Retinal pigment epithelial cell (primary cell): Measurements from ENCODE around the gene IL17RD.
A peak's percentile ranks its signal among the peaks of the same experiment; 100 is the strongest.

Experiments used
- DNase-seq: peaks from one replicate; pipeline ENCODE4 v3.0.0-alpha.2; 2010; ENCODE audit warnings: low read depth
- H3K4me3 ChIP-seq: 2 replicates; pipeline ENCODE4 v1.5.1; 2011; ENCODE audit warnings: mild to moderate bottlenecking, low read length, control low read depth, moderate library complexity
- TF ChIP-seq, protein P1 (sequence below): conservative IDR thresholded peaks from 2 replicates; pipeline ENCODE4 v1.5.1; 2011; ENCODE audit warnings: low read depth, low read length, control low read depth, inconsistent platforms

Gene IL17RD

DNA sequence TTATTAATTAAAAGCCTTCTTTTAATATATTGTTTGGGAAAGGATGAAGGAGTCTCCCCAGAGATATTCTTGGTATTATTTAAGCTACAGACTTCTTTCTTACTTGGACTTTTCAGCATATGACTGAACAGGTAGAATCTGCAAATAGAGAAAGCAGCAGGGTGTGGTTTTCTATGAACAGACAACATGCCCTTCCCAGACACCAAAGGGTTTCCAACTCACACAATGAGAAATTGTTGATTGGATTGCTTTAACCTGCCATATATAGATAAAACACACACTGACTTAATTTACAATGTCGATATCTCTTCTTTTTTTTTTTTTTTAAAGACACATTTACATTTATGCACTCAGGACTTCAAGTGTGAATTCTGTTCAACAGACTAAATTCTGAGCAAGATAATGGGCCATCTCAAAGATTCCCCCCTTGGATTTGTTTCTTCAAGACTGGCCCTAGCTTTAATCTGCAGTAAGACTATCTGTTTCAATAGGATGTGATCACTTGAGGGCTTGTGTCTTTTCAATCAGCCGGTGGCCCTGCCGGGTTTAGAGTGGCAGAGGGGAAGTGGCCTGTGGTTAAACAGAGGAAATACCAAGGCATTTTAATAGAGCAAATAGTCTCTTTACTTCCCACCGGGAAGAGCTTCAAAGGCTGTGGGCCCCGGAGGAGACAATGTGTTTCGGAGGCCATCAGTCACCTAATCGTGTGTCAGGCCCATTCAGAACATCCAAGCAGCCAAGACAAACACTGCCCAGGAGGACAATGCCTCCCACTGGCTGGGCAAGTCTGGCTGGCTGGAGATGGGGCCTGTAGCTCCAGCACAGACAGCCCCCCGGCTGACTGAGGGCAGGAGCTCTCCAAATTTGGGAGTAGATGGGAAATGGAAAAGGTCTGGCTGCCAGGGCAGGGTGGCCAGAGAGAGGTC is 6.1 kb downstream of the IL17RD start:
- no peak overlapping the region for H3K4me3 ChIP-seq
- TF ChIP-seq, protein P1, sequence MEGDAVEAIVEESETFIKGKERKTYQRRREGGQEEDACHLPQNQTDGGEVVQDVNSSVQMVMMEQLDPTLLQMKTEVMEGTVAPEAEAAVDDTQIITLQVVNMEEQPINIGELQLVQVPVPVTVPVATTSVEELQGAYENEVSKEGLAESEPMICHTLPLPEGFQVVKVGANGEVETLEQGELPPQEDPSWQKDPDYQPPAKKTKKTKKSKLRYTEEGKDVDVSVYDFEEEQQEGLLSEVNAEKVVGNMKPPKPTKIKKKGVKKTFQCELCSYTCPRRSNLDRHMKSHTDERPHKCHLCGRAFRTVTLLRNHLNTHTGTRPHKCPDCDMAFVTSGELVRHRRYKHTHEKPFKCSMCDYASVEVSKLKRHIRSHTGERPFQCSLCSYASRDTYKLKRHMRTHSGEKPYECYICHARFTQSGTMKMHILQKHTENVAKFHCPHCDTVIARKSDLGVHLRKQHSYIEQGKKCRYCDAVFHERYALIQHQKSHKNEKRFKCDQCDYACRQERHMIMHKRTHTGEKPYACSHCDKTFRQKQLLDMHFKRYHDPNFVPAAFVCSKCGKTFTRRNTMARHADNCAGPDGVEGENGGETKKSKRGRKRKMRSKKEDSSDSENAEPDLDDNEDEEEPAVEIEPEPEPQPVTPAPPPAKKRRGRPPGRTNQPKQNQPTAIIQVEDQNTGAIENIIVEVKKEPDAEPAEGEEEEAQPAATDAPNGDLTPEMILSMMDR: no peak
- DNase-seq: no peak

DNA sequence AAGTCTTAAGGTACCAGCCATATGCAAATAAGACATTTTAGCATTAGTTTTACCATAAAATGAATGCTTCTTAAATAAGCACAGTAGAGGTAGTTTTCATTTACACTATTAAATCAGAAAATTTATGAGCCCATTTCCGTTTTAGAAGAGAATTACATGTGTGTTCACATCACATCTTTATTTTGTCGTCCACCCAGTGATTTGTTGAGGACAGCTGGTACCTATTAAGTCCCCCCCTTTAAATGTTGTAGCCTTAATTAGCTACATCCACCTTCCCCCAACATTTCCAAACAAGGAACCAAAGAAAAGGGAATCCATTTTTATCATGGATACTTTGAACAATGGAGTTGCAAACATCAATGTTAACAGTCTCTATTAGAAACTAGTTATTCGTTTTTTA is 6.8 kb downstream of the IL17RD start:
- no peak for DNase-seq
- TF ChIP-seq, protein P1: no peak

DNA sequence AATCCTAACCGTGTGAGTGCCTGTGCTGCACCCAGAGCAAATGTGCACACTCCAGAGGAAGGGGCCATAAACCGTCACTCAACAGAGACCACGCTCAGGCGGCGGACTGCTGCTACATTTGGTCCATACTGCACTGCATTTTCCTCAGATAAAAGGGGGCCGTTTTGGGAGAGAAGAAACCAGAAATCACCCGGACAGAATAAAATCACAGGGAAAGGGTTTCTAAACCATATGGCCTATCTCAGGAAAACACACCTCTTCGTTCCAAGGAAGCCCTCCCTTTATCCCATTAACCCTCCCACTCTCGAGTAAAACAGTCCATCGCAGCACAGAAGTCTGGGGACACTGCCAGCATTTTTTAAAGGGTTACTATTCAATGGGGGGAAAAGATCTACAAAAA is 7.6 kb downstream of the IL17RD start:
- no peak overlapping the region for H3K4me3 ChIP-seq
- DNase-seq: no peak
- TF ChIP-seq, protein P1: no peak

More for the DNA sequence above, 6.8 kb downstream of the IL17RD start:
- H3K4me3 ChIP-seq: no peak overlapping the region

DNA sequence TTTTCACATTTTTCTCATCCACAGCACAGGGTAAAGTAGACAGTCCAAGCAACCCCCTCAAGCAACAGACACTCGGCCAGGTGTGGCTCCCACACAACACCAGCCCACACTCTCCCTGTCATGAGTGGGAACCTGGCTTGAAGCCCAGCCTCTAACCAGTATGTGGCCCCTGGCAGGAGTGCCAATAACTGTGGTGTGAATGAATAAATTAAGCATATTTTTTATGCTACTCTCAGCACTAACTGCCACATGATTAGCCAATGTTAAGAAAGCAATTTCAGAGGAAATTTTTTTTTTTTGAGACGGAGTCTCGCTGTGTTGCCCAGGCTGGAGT is 9.9 kb downstream of the IL17RD start:
- DNase-seq: no peak

DNA sequence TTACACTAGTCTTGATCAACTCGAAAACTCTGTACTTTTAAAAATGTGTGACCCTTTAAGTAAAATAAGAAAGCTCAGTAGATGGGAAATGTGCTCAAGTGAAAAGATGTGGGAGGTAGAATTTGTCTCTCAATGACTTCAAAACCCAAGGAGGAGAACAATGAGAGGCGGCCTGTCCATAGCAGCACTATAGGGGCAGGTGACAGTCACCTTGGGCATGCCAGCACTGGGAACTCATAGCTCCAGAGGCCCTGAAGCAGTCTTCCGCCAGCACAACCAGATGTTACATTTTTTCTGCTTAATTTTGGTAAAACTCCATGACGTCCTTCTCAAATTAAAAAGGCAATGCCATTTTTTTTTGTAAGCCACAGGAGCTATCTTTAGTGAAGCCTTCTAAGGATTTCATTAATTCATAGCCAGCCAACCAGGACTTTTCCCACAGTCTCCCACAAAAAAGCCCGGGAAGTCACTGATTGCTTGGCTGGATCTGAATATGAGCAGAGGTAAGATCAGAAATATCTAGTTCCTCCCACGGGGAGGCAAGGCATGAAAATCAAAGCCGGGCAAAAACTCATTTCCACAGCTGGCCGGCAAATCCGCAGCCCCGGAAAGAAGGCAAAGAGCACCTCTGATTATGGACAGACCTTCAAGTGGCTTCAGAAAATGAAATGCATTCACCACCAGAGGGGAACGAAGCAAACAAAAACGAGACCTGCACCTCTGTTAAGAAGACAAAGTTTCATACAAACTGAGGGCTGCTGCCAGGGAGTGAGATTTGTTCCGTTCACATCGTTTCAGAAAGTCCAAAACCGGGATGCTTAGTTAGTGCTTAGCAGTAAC is 10.5 kb downstream of the IL17RD start:
- no peak overlapping the region for H3K4me3 ChIP-seq
- DNase-seq: no peak
- TF ChIP-seq, protein P1: no peak

More for the DNA sequence above, 9.9 kb downstream of the IL17RD start:
- TF ChIP-seq, protein P1: no peak
- H3K4me3 ChIP-seq: no peak overlapping the region

DNA sequence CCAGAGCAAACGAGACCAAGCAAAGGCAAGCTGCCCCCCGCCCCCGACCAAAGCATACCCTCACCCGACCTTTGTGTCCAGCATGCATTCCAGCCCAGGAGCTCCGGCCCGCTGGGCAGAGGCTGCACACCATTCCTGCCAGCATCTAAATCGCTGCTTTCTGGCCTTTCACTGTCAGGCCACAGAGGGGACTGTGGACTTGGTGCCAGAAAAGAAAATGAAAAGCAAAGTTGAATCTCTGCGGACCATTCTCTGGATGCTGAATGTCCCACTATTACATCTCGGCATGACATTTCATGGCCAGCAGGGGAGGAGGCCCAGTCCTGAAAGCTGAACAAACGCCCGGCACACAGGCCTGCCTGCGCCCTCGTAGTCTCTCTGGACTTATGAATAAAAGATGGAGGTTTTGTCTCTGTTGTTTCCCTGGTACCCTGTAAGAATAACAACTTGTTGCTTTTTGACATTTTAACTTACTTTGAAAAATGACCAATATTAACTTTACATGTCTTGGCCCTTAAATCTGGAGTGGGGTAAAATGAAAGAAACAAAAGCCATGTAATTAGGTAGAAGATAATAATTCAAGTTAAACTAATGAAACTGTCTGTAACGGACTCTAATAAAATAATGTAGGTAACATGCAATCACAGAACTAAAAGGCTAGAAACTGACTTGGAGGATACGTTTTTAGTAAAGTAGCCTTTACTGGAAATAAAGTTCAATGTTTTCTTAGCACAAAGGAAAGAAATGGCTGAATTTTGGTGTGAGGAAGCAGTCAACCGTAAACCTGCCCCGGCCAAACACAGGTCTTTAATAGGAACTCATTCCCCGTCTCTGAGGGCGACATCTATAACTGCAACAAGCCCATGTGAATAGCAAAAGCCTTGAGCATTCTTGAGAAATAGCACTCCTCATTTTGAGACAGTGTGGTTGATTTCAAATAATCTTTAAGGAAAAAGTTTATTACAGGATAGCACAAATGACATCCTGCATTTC is 12.7 kb downstream of the IL17RD start:
- DNase-seq: no peak
- H3K4me3 ChIP-seq: peak overlapping the region; percentile 9
- TF ChIP-seq, protein P1: peak; percentile 40
